Heart left ventricle (tissue), 16 donors: ENCODE results near the gene VAMP3. TPM values are rescaled to one million over a fixed set of nuclear protein-coding genes. Genes with fewer than 3 reads are reported as not detected.

Source experiments
- ATAC-seq, 4 donors: fragments of 200-7000 bp; cut with Tn5 transposase; one replicate each; pipeline ENCODE4 v1.9.1; 2020 to 2022; ENCODE audit warnings: moderate library complexity in 4 of 4, mild to moderate bottlenecking in 3 of 4, moderate number of reproducible peaks in 1 of 4
- DNase-seq, 5 donors: peaks; one replicate each; pipeline ENCODE4 v3.0.0-alpha.2; 2020
- H3K27ac ChIP-seq, 12 donors: fragments of 200-600 bp; sonication (generic) in 4 of 12; one replicate each; pipeline versions ENCODE4 v1.5.0 to v1.8.0; 2016 to 2022; ENCODE audit warnings: mild to moderate bottlenecking in 2 of 12
- H3K27me3 ChIP-seq, 9 donors: fragments of 200-600 bp; sonication (generic) in 2 of 9; one replicate each; pipeline versions ENCODE4 v1.5.1 to v1.8.0; 2016 to 2022; ENCODE audit warnings: mild to moderate bottlenecking in 3 of 9
- H3K36me3 ChIP-seq, 9 donors: fragments of 200-600 bp; sonication (generic) in 2 of 9; one replicate each; pipeline versions ENCODE4 v1.5.0 to v1.8.0; 2018 to 2022; ENCODE audit warnings: mild to moderate bottlenecking in 2 of 9
- H3K4me1 ChIP-seq, 12 donors: fragments of 200-600 bp; sonication (generic) in 4 of 12; one replicate each; pipeline versions ENCODE4 v1.5.0 to v1.8.0; 2016 to 2022; ENCODE audit warnings: mild to moderate bottlenecking in 3 of 12
- H3K4me3 ChIP-seq, 12 donors: fragments of 200-600 bp; sonication (generic) in 4 of 12; one replicate each; pipeline versions ENCODE4 v1.5.0 to v1.8.0; 2017 to 2022; ENCODE audit warnings: mild to moderate bottlenecking in 9 of 12, moderate library complexity in 4 of 12
- H3K9me3 ChIP-seq, 12 donors: fragments of 200-600 bp; sonication (generic) in 4 of 12; one replicate each; pipeline versions ENCODE4 v1.5.0 to v1.8.0; 2016 to 2022; ENCODE audit warnings: mild to moderate bottlenecking in 1 of 12
- CTCF ChIP-seq, 12 donors: fragments of 200-600 bp; sonication (generic) in 4 of 12; IDR thresholded peaks; one replicate each; pipeline versions ENCODE4 v1.5.0 to v1.8.0; 2018 to 2022; ENCODE audit warnings: antibody characterized with exemption in 12 of 12, mild to moderate bottlenecking in 5 of 12
- POLR2A ChIP-seq, 2 donors: fragments of 450-650 bp; IDR thresholded peaks; one replicate each; pipeline ENCODE4 v1.6.1; 2017; ENCODE audit warnings: antibody characterized with exemption in 2 of 2, mild to moderate bottlenecking in 2 of 2, moderate library complexity in 2 of 2
- WGBS, 4 donors: extraction: QIAGEN DNeasy Blood & Tissue Kit in 2 of 4; methylation state at CpG; one replicate each; pipeline versions ENCODE4 v1.1.5 to v1.1.7; 2013 to 2018; 5-methylcytosine and 5-hydroxymethylcytosine counted together
- intact Hi-C, 10 donors: fragments of 100-400 bp; cut with DNase I; formaldehyde crosslinking; loops; one replicate each; pipeline versions ENCODE4 v1.11.1 to v1.14.2; 2022
- long read RNA-seq, 3 donors: library from polyadenylated mRNA; unstranded; transcript quantifications; one replicate each; pipeline ENCODE4 v2.0.0, GENCODE V29; 2020 to 2021
- polyA plus RNA-seq, 2 donors: library from polyadenylated mRNA; stranded (reverse); fragments of 200-250 nt; gene quantifications; one replicate each; pipeline ENCODE4 v1.2.3, GENCODE V29; 2013
- total RNA-seq, 9 donors: library from RNA; depleted of rRNA in 2 of 9; stranded (reverse); fragments of >200 nt in 2 of 9; fragmentation: NEBNext Ultra II Directional in 3 of 9; extraction: Animal tissue kit (Norgen Biotek cat#: 25700) in 3 of 9; gene quantifications; one replicate each; pipeline versions ENCODE4 v1.1.0 to v1.2.4, GENCODE V29; 2016 to 2023
- donor health status: ischemic (EF 13 %, LVEDD 7.1; RV severe dilation, severe dysfunction).
- donor health status: healthy with polysubstance abuse.
- donor health status: DM: no; HTN: yes; CAD: no.
- donor health status: DM: no; HTN: no; CAD: no.
- donor health status: ischemic (EF 25% LVEDD 6.9; RV normal size, moderate dysfunction).
- donor health status: ischemic (EF 25% LVEDD 5.7; RV mildly dilated, moderate dysfunction).
- donor health status: healthy.
- donor health status: DM: yes; HTN: yes; CAD: no.
- donor health status: ischemic (EF 35%, LVEDD 5.7; RV mildly dilated, moderate dysfunction).
- donor health status: nonischemic (EF 11% LVEDD 7.7; RV severe dilation, severe dysfunction).
- donor health status: DM: yes; HTN: yes; CAD: no.
- donor health status: PGD.
- donor health status: ischemic (EF 29% LVEDD 5.4; RV normal size, mild dysfunction).
- donor health status: nonischemic (EF 23%, LVEDD 6.1; RV moderate dilation, normal function).

Gene VAMP3
- total RNA-seq: 100 to 1,000 TPM in 1 of 9 donors, 10 to 100 TPM in 8; 57.8 to 100 (median 83.5) TPM
- 10 to 100 TPM; 40.2 to 70.9 TPM for polyA plus RNA-seq
- long read RNA-seq, donor 1, transcript VAMP3-202 (5 exons, 954 nt): minor isoform, 5 of 80 reads
- long read RNA-seq, donor 1, transcript VAMP3-201 (5 exons, 2,205 nt): major isoform, 62 of 80 reads
- long read RNA-seq, donor 1, partial matches to known transcripts: 2 of 80 reads
- long read RNA-seq, donor 1, other reads (novel, unspliced or antisense): 11 of 80 reads
- long read RNA-seq, donor 2, transcript VAMP3-201 (5 exons, 2,205 nt): major isoform, 323 of 353 reads
- long read RNA-seq, donor 2, partial matches to known transcripts: 25 of 353 reads
- long read RNA-seq, donor 2, other reads (novel, unspliced or antisense): 4 of 353 reads
- long read RNA-seq, donor 3, transcript VAMP3-202 (5 exons, 954 nt): minor isoform, 8 of 122 reads
- long read RNA-seq, donor 3, transcript VAMP3-201 (5 exons, 2,205 nt): major isoform, 95 of 122 reads
- long read RNA-seq, donor 3, partial matches to known transcripts: 1 of 122 reads
- long read RNA-seq, donor 3, other reads (novel, unspliced or antisense): 18 of 122 reads

- Histone ChIP-seq H3K27ac (peak within 1 kb of the TSS; percentile 74 to 98 (median 93)), H3K9me3 (no peaks in the 10 kb centered on the region), H3K27me3 (no peaks in the 10 kb centered on the region), H3K4me1 (peaks cover 3 to 33% (median 13%) of the 10 kb centered on the region in 12 donors), H3K4me3 (peak within 1 kb of the TSS; percentile 75 to 96 (median 91)), H3K36me3 (peaks cover 0 to 33% (median 25%) of the 10 kb centered on the region in 9 donors)
- TF ChIP-seq POLR2A (IDR thresholded peaks at IDR 0.05) (peak in 1 of 2 donors; percentile 60), CTCF (IDR thresholded peaks at IDR 0.05) (no peak)
- DNase-seq (peak; percentile 90 to 95 (median 93)), ATAC-seq (peak; percentile 91 to 99 (median 99))
- WGBS, 4 donors: 0 to 1% (median 0%) methylated on average over 7 to 97 of the region's 97 CpGs
- intact Hi-C loops: no loop called here
Measured at GRCh38 chr1:7770997-7771822, at the start of gene VAMP3. VAMP3 (plus strand) TSS chr1:7771296; CDS start chr1:7771384, 88 bp downstream.

GRCh38 chr1:7721940-7722669 is 49.0 kb upstream of the VAMP3 start:
- no peaks in the 10 kb centered on the region for H3K27me3 ChIP-seq
- no peaks in the 10 kb centered on the region for H3K36me3 ChIP-seq
- H3K4me1 ChIP-seq: peaks cover 0 to 48% (median 14%) of the 10 kb centered on the region in 12 donors
- TF ChIP-seq POLR2A (IDR thresholded peaks at IDR 0.05) (no peak), CTCF (IDR thresholded peaks at IDR 0.05) (no peak)
- no peak overlapping the region for H3K4me3 ChIP-seq
- H3K27ac ChIP-seq: peak overlapping the region in 8 of 12 donors; percentile 4 to 65 (median 24)
- intact Hi-C loops: no loop called here
- ATAC-seq: peak in 1 of 4 donors; percentile 39
- no peaks in the 10 kb centered on the region for H3K9me3 ChIP-seq
- 35 to 37% (median 35%) methylated on average over 5 of the region's 5 CpGs for WGBS, 4 donors
- no peak for DNase-seq

GRCh38 chr1:7722670-7723012 is 48.5 kb upstream of the VAMP3 start:
- Histone ChIP-seq H3K27ac (peak overlapping the region in 4 of 12 donors; percentile 26 to 65 (median 54)), H3K27me3 (no peaks in the 10 kb centered on the region), H3K9me3 (no peaks in the 10 kb centered on the region), H3K4me1 (peaks cover 0 to 48% (median 14%) of the 10 kb centered on the region in 12 donors), H3K36me3 (no peaks in the 10 kb centered on the region), H3K4me3 (no peak overlapping the region)
- ATAC-seq (peak in 2 of 4 donors; percentile 40 to 63), DNase-seq (no peak)
- TF ChIP-seq POLR2A (IDR thresholded peaks at IDR 0.05): no peak
- TF ChIP-seq CTCF (IDR thresholded peaks at IDR 0.05): no peak
- 77 to 83% (median 78%) methylated on average over 2 of the region's 2 CpGs for WGBS, 4 donors
- intact Hi-C loops: no loop called here
